NCI-H2107 (cell line): ENCODE results near the gene CLK2.

Source experiments
- DNase-seq: peaks from one replicate; lab custom pipeline; 2025; lab: John Stamatoyannopoulos, UW

Gene CLK2

GRCh38 chr1:155273343-155274245 lies at the start of gene CLK2:
Gene CLK2, minus strand, starts transcription at chr1:155273504. Its CDS starts 2,527 bp downstream, at chr1:155270977.
- peak; percentile 98 for DNase-seq

DNA sequence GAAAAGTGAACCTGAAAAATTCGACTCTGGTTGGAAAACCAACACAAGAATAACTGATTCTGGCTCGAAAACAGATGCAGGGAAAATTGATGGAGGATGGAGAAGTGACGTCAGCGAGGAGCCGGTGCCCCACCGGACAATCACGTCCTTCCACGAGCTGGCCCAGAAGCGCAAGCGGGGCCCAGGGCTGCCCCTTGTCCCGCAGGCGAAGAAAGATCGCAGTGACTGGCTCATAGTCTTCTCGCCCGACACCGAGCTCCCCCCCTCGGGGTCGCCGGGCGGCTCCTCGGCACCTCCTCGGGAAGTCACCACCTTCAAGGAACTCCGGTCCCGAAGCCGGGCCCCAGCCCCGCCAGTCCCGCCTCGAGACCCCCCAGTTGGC lies 49.3 kb upstream of the CLK2 start:
- no peak for DNase-seq

- DNase-seq, result no peak
Observed at GRCh38 chr1:155321639-155322503, 48.6 kb upstream of the CLK2 start.

GRCh38 chr1:155320661-155321617 lies 47.6 kb upstream of the CLK2 start, which contains the start of gene RUSC1:
Gene RUSC1, plus strand, starts transcription at chr1:155320894. Its CDS starts 880 bp downstream, at chr1:155321774.
- no peak for DNase-seq

- DNase-seq, result no peak
Observed at GRCh38 chr1:155320252-155320651, 46.9 kb upstream of the CLK2 start.

DNA sequence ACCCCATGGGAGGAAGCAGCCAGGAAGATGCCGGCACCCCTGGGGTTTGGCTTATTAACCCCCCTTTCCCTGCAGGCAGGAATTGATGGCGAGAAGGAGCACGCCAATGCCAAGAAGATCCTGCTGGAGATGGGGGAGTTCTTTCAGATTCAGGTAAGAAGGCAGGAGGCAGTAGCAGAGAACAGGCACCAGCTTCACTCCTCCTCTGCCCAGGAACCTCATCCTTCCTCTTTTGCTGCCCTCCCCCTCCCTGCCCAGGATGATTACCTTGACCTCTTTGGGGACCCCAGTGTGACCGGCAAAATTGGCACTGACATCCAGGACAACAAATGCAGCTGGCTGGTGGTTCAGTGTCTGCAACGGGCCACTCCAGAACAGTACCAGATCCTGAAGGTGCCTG lies 46.2 kb upstream of the CLK2 start:
- DNase-seq, result no peak

- no peak for DNase-seq
Observed at GRCh38 chr1:155318082-155318481, 44.8 kb upstream of the CLK2 start.

DNA sequence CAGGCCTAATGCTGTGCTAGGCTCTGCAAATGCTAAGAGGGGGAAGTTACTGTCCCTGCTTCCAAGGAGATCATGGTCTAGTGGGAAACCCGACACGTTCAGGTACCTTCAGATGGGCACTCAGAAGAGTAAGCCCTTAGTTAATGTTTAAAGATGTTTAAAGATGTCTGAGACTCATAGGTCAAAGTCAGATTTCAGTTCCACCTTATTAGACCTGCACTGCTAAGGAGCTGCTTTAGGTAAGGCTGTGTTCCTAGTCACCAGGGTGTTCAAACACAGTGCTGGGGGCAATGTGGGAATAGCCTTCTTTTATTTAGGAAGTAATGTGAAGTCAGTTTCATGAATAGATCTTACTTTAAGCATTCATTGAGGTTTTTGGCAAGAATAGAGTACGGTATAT lies 43.6 kb upstream of the CLK2 start:
- no peak for DNase-seq

- DNase-seq, result no peak
Observed at GRCh38 chr1:155313261-155313660, 40.0 kb upstream of the CLK2 start.

- DNase-seq, result no peak
Observed at GRCh38 chr1:155309423-155310021, 36.2 kb upstream of the CLK2 start.

GRCh38 chr1:155308493-155309422 lies 35.5 kb upstream of the CLK2 start, which contains the start of gene FDPS:
Gene FDPS, plus strand, starts transcription at chr1:155308866. Its CDS starts 924 bp downstream, at chr1:155309790.
- peak; percentile 98 for DNase-seq

GRCh38 chr1:155307247-155307740 lies 34.0 kb upstream of the CLK2 start:
- DNase-seq, result no peak

GRCh38 chr1:155305881-155306391 lies 32.6 kb upstream of the CLK2 start:
- no peak for DNase-seq

GRCh38 chr1:155304558-155305063 lies 31.3 kb upstream of the CLK2 start:
- no peak for DNase-seq

GRCh38 chr1:155301342-155301841 lies 28.1 kb upstream of the CLK2 start, which contains the start of gene PKLR:
Gene PKLR, minus strand, starts transcription at chr1:155301438. Its CDS starts 43 bp downstream, at chr1:155301395.
- no peak for DNase-seq

- no peak for DNase-seq
Observed at GRCh38 chr1:155300553-155301329, 27.4 kb upstream of the CLK2 start.

DNA sequence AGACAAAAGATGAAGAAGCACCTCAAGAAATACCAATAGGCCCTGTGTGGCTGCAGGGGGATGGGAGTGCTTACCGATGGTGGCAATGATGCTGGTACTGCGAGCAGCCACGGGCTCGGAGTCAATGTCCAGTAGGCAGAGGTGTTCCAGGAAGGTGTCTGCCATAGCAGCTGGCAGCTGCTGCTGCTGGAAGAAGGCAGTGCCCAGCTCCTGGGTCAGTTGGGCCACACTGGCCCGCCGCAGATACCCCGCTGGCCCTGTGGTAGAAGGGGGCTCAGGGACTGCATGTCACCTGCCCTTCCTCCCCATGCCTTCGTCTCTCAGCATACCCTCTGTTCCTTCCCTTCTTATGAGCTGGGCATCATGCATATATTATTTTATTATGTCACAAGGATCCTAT lies 26.7 kb upstream of the CLK2 start:
- DNase-seq, result no peak

GRCh38 chr1:155297384-155297783 lies 24.1 kb upstream of the CLK2 start:
- DNase-seq, result no peak
